ENCODE data around the gene SKAP1.

DNA sequence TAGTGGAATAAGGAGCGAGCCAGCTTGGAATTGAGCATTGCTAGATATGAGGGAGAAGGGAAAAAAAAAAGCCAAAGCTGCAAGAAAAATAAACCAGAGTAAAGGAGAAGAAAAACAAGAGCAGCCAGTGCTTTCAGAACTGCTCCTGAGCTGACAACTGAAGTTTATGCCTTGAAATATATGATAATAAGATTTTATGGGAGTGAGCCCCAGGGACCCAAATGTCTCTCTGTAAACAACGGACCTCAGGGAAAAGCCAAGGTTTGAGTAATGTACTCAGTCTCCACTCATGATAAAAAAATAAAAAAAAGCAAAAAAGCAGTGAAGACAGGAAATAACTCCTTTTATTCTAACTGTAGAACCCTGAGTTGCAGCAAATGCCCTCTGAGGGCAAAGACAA is 189.9 kb downstream of the SKAP1 start:
- TF ChIP-seq, protein P1, sequence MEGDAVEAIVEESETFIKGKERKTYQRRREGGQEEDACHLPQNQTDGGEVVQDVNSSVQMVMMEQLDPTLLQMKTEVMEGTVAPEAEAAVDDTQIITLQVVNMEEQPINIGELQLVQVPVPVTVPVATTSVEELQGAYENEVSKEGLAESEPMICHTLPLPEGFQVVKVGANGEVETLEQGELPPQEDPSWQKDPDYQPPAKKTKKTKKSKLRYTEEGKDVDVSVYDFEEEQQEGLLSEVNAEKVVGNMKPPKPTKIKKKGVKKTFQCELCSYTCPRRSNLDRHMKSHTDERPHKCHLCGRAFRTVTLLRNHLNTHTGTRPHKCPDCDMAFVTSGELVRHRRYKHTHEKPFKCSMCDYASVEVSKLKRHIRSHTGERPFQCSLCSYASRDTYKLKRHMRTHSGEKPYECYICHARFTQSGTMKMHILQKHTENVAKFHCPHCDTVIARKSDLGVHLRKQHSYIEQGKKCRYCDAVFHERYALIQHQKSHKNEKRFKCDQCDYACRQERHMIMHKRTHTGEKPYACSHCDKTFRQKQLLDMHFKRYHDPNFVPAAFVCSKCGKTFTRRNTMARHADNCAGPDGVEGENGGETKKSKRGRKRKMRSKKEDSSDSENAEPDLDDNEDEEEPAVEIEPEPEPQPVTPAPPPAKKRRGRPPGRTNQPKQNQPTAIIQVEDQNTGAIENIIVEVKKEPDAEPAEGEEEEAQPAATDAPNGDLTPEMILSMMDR (IDR thresholded peaks at IDR 0.05; ENCODE audit: insufficient read depth, low read length): no peak
- TF ChIP-seq, protein P2, sequence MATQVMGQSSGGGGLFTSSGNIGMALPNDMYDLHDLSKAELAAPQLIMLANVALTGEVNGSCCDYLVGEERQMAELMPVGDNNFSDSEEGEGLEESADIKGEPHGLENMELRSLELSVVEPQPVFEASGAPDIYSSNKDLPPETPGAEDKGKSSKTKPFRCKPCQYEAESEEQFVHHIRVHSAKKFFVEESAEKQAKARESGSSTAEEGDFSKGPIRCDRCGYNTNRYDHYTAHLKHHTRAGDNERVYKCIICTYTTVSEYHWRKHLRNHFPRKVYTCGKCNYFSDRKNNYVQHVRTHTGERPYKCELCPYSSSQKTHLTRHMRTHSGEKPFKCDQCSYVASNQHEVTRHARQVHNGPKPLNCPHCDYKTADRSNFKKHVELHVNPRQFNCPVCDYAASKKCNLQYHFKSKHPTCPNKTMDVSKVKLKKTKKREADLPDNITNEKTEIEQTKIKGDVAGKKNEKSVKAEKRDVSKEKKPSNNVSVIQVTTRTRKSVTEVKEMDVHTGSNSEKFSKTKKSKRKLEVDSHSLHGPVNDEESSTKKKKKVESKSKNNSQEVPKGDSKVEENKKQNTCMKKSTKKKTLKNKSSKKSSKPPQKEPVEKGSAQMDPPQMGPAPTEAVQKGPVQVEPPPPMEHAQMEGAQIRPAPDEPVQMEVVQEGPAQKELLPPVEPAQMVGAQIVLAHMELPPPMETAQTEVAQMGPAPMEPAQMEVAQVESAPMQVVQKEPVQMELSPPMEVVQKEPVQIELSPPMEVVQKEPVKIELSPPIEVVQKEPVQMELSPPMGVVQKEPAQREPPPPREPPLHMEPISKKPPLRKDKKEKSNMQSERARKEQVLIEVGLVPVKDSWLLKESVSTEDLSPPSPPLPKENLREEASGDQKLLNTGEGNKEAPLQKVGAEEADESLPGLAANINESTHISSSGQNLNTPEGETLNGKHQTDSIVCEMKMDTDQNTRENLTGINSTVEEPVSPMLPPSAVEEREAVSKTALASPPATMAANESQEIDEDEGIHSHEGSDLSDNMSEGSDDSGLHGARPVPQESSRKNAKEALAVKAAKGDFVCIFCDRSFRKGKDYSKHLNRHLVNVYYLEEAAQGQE (IDR thresholded peaks at IDR 0.05; ENCODE audit: insufficient replicate concordance, low read depth): no peak

All from HL-60 (cell line).